NB4 (cell line): ENCODE measurements around the gene TBC1D10B.

ENCODE experiments used
- POLR2A ChIP-seq: IDR thresholded peaks from 2 replicates; pipeline ENCODE4 v1.6.1; 2011; ENCODE audit warnings: mild to moderate bottlenecking; ENCODE audit not compliant: insufficient read length; ENCODE audit errors: extremely low read depth
- TF ChIP-seq, protein P1 (sequence below): IDR thresholded peaks from one replicate; pipeline ENCODE4 v1.5.1; 2012; ENCODE audit warnings: low read depth, low read length
- TF ChIP-seq, protein P2 (sequence below): IDR thresholded peaks from 2 replicates; pipeline ENCODE4 v1.6.1; 2011; ENCODE audit warnings: low read depth, low read length

DNA sequence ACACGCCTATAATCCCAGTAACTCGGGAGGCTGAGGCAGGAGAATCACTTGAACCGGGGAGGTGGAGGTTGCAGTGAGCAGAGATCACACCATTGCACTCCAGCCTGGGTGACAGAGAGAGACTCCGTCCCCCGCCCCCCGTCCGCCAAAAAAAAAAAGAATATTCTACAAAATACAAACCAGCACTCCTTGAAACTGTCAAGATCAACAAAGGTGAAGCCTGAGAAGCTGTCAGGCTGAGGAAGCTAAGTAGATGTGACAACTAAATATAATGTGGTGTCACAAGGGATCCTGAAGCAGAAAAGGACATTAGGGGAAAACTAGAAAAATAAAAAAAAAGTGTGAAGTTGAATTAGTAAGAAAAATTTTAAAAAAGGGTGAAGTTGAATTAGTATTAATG, 21.4 kb downstream of the TBC1D10B start:
- TF ChIP-seq POLR2A = no peak
- TF ChIP-seq, protein P1, sequence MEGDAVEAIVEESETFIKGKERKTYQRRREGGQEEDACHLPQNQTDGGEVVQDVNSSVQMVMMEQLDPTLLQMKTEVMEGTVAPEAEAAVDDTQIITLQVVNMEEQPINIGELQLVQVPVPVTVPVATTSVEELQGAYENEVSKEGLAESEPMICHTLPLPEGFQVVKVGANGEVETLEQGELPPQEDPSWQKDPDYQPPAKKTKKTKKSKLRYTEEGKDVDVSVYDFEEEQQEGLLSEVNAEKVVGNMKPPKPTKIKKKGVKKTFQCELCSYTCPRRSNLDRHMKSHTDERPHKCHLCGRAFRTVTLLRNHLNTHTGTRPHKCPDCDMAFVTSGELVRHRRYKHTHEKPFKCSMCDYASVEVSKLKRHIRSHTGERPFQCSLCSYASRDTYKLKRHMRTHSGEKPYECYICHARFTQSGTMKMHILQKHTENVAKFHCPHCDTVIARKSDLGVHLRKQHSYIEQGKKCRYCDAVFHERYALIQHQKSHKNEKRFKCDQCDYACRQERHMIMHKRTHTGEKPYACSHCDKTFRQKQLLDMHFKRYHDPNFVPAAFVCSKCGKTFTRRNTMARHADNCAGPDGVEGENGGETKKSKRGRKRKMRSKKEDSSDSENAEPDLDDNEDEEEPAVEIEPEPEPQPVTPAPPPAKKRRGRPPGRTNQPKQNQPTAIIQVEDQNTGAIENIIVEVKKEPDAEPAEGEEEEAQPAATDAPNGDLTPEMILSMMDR = no peak
- TF ChIP-seq, protein P2, sequence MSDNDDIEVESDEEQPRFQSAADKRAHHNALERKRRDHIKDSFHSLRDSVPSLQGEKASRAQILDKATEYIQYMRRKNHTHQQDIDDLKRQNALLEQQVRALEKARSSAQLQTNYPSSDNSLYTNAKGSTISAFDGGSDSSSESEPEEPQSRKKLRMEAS = no peak
